Karpas-422 (cell line): Measurements from ENCODE around the gene SERPINA7. TPM values are rescaled to one million over a fixed set of nuclear protein-coding genes. Genes with fewer than 3 reads are reported as not detected.
A peak's percentile ranks its signal among the peaks of the same experiment; 100 is the strongest.

ENCODE experiments used
- DNase-seq: peaks from one replicate; pipeline ENCODE4 v3.0.0-alpha.2; 2015
- H2AFZ ChIP-seq: fragments of 200-600 bp; sonication (generic); 2 replicates; pipeline ENCODE4 v1.6.1; 2014; ENCODE audit warnings: antibody characterized with exemption, low read length, mixed read lengths
- H3K27ac ChIP-seq: fragments of 200-600 bp; sonication (generic); 2 replicates; pipeline ENCODE4 v1.5.1; 2014; ENCODE audit warnings: mild to moderate bottlenecking, low read length, moderate library complexity
- H3K27me3 ChIP-seq: fragments of 200-600 bp; sonication (generic); 2 replicates; pipeline ENCODE4 v1.6.1; 2014; ENCODE audit warnings: low read length, mixed read lengths
- H3K36me3 ChIP-seq: fragments of 200-600 bp; sonication (generic); 2 replicates; pipeline ENCODE4 v1.6.1; 2014; ENCODE audit warnings: low read length, mixed read lengths; ENCODE audit not compliant: insufficient read depth
- H3K4me1 ChIP-seq: fragments of 200-600 bp; sonication (generic); 2 replicates; pipeline ENCODE4 v1.6.1; 2014; ENCODE audit warnings: mild to moderate bottlenecking, low read length, mixed read lengths
- H3K4me2 ChIP-seq: fragments of 200-600 bp; sonication (generic); 2 replicates; pipeline ENCODE4 v1.6.1; 2014; ENCODE audit warnings: low read length, low read depth, mild to moderate bottlenecking; ENCODE audit not compliant: poor library complexity, severe bottlenecking
- H3K4me3 ChIP-seq: fragments of 200-600 bp; sonication (generic); 2 replicates; pipeline ENCODE4 v1.5.1; 2014; ENCODE audit warnings: mild to moderate bottlenecking, antibody characterized with exemption, low read length, mixed read lengths
- H3K79me2 ChIP-seq: fragments of 200-600 bp; sonication (generic); 2 replicates; pipeline ENCODE4 v1.6.1; 2014; ENCODE audit warnings: mild to moderate bottlenecking, low read length, mixed read lengths
- H3K9ac ChIP-seq: fragments of 200-600 bp; sonication (generic); 2 replicates; pipeline ENCODE4 v1.6.0; 2014; ENCODE audit warnings: low read length
- H3K9me2 ChIP-seq: fragments of 200-600 bp; sonication (generic), shearing (Covaris generic); replicated peaks from 2 replicates; pipeline ENCODE4 v1.6.0; 2014; ENCODE audit warnings: mild to moderate bottlenecking, low read length, moderate library complexity; ENCODE audit not compliant: insufficient read depth
- H3K9me3 ChIP-seq: fragments of 300-700, 200-600 bp; sonication (generic); 2 replicates; pipeline ENCODE4 v1.6.1; 2014; ENCODE audit warnings: low read length, mixed read lengths
- H4K20me1 ChIP-seq: fragments of 200-600 bp; sonication (generic); 2 replicates; pipeline ENCODE4 v1.6.1; 2014; ENCODE audit warnings: mild to moderate bottlenecking, antibody characterized with exemption, low read length, low read depth; ENCODE audit not compliant: insufficient read depth
- total RNA-seq: library from RNA; depleted of rRNA; stranded (reverse); fragments of >200 nt; shearing (Covaris generic); gene quantifications from 2 replicates; pipeline ENCODE4 v1.2.3, GENCODE V29; 2014; ENCODE audit warnings: low replicate concordance; rRNA removed

Gene SERPINA7
- not detected in 2 replicates for total RNA-seq

GRCh38 chrX:106038625-106039024, at the start of gene SERPINA7:
SERPINA7 (minus strand) TSS chrX:106038727; CDS start chrX:106037058, 1,669 bp downstream.
- H3K9me3 ChIP-seq: no peaks in the 10 kb centered on the region
- no peaks in the 10 kb centered on the region for H3K79me2 ChIP-seq
- H3K36me3 ChIP-seq: no peaks in the 10 kb centered on the region
- no peaks in the 10 kb centered on the region for H3K4me1 ChIP-seq
- H2AFZ ChIP-seq: no peak within 1 kb of the TSS
- no peak within 1 kb of the TSS for H3K9ac ChIP-seq
- H3K27me3 ChIP-seq: no peaks in the 10 kb centered on the region
- DNase-seq: no peak
- no peak within 1 kb of the TSS for H3K4me2 ChIP-seq
- H3K9me2 ChIP-seq: no peaks in the 10 kb centered on the region
- H3K4me3 ChIP-seq: no peak within 1 kb of the TSS
- H3K27ac ChIP-seq: no peak within 1 kb of the TSS
- H4K20me1 ChIP-seq: no peaks in the 10 kb centered on the region

DNA sequence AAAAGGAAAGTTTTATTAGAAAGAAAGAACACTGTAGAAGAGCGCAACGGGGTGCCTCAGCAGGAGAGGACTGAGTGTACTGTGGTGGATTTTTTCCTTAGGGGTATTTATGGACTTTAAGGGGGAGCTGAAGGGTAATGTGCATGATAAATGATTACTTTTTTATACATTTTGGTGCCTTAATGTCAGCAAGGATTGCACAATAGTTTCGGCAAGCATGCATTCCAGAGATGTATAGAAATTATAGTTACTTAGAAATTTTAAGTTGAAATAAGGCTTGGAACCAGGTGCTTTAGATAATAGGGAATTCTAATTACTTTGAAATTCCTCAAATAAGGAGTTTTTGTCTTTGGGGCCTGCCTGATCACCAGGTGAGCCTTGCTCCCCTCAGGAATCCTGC, 30.5 kb upstream of the SERPINA7 start:
- Histone ChIP-seq H3K79me2 (no peaks in the 10 kb centered on the region), H3K9me2 (no peaks in the 10 kb centered on the region), H3K9ac (no peak overlapping the region), H3K36me3 (no peaks in the 10 kb centered on the region), H3K4me3 (no peak overlapping the region), H2AFZ (no peak overlapping the region), H4K20me1 (no peaks in the 10 kb centered on the region), H3K27ac (no peak overlapping the region), H3K4me1 (no peaks in the 10 kb centered on the region), H3K27me3 (no peaks in the 10 kb centered on the region), H3K9me3 (no peaks in the 10 kb centered on the region), H3K4me2 (no peak overlapping the region)
- no peak for DNase-seq

DNA sequence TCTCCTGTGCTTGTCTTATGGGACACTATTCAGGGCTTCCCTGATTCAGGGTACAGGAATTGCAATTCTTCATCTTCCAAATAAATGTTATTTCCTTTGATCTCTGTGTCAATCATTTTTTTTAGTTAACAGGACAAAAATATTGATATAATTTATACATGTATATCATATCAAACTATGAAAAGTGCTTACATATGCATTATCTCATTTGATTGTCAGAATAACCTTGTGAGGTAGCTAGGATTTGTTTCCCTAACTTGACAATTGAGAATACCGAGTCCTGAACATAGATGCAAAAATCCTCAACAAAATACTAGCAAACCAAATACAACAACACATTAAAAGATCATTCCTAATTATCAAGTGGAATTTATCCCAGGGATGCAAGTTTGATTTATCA, 11.5 kb upstream of the SERPINA7 start:
- DNase-seq: no peak

GRCh38 chrX:106042296-106042695, 3.8 kb upstream of the SERPINA7 start:
- H3K27ac ChIP-seq: no peak overlapping the region
- H3K27me3 ChIP-seq: no peaks in the 10 kb centered on the region
- no peaks in the 10 kb centered on the region for H3K36me3 ChIP-seq
- no peak for DNase-seq
- H3K79me2 ChIP-seq: no peaks in the 10 kb centered on the region
- H3K9me2 ChIP-seq: no peaks in the 10 kb centered on the region
- no peak overlapping the region for H2AFZ ChIP-seq
- no peaks in the 10 kb centered on the region for H4K20me1 ChIP-seq
- no peak overlapping the region for H3K9ac ChIP-seq
- no peak overlapping the region for H3K4me3 ChIP-seq
- H3K9me3 ChIP-seq: no peaks in the 10 kb centered on the region
- no peaks in the 10 kb centered on the region for H3K4me1 ChIP-seq
- no peak overlapping the region for H3K4me2 ChIP-seq

More for the DNA sequence above, 11.5 kb upstream of the SERPINA7 start:
- Histone ChIP-seq H3K79me2 (no peaks in the 10 kb centered on the region), H3K9ac (no peak overlapping the region), H3K27ac (no peak overlapping the region), H3K4me2 (no peak overlapping the region), H3K4me1 (no peaks in the 10 kb centered on the region), H3K4me3 (no peak overlapping the region), H3K27me3 (no peaks in the 10 kb centered on the region), H3K9me2 (0 out of 2 replicates have a peak, but pooled peaks cover 4% of the 10 kb centered on the region), H3K9me3 (no peaks in the 10 kb centered on the region), H2AFZ (no peak overlapping the region), H4K20me1 (no peaks in the 10 kb centered on the region), H3K36me3 (no peaks in the 10 kb centered on the region)

- H4K20me1 ChIP-seq: no peaks in the 10 kb centered on the region
- H2AFZ ChIP-seq: no peak overlapping the region
- no peaks in the 10 kb centered on the region for H3K4me1 ChIP-seq
- no peaks in the 10 kb centered on the region for H3K27me3 ChIP-seq
- H3K9me2 ChIP-seq: no peaks in the 10 kb centered on the region
- H3K9me3 ChIP-seq: no peaks in the 10 kb centered on the region
- no peak overlapping the region for H3K27ac ChIP-seq
- no peaks in the 10 kb centered on the region for H3K79me2 ChIP-seq
- H3K36me3 ChIP-seq: no peaks in the 10 kb centered on the region
- H3K4me2 ChIP-seq: no peak overlapping the region
- H3K4me3 ChIP-seq: no peak overlapping the region
- no peak for DNase-seq
- no peak overlapping the region for H3K9ac ChIP-seq
Measured at GRCh38 chrX:106040861-106041260, 2.3 kb upstream of the SERPINA7 start.

GRCh38 chrX:106039920-106040319, 1.4 kb upstream of the SERPINA7 start:
- Histone ChIP-seq H4K20me1 (no peaks in the 10 kb centered on the region), H3K27me3 (no peaks in the 10 kb centered on the region), H3K27ac (no peak overlapping the region), H2AFZ (no peak overlapping the region), H3K4me1 (no peaks in the 10 kb centered on the region), H3K36me3 (no peaks in the 10 kb centered on the region), H3K9ac (no peak overlapping the region), H3K9me3 (no peaks in the 10 kb centered on the region), H3K79me2 (no peaks in the 10 kb centered on the region), H3K4me3 (no peak overlapping the region), H3K4me2 (no peak overlapping the region), H3K9me2 (no peaks in the 10 kb centered on the region)
- DNase-seq: peak; percentile 47

- no peak for DNase-seq
- Histone ChIP-seq H3K9ac (no peak overlapping the region), H3K36me3 (no peaks in the 10 kb centered on the region), H3K27me3 (no peaks in the 10 kb centered on the region), H2AFZ (no peak overlapping the region), H3K9me2 (no peaks in the 10 kb centered on the region), H3K4me1 (no peaks in the 10 kb centered on the region), H3K4me3 (no peak overlapping the region), H4K20me1 (no peaks in the 10 kb centered on the region), H3K4me2 (no peak overlapping the region), H3K27ac (no peak overlapping the region), H3K79me2 (no peaks in the 10 kb centered on the region), H3K9me3 (no peaks in the 10 kb centered on the region)
Measured at GRCh38 chrX:106037835-106038473, 573 bp downstream of the SERPINA7 start.

- H3K36me3 ChIP-seq: no peaks in the 10 kb centered on the region
- H3K4me2 ChIP-seq: no peak overlapping the region
- H3K9me2 ChIP-seq: no peaks in the 10 kb centered on the region
- no peak overlapping the region for H2AFZ ChIP-seq
- no peak for DNase-seq
- no peaks in the 10 kb centered on the region for H3K79me2 ChIP-seq
- no peaks in the 10 kb centered on the region for H3K27me3 ChIP-seq
- no peaks in the 10 kb centered on the region for H3K4me1 ChIP-seq
- H3K27ac ChIP-seq: no peak overlapping the region
- no peak overlapping the region for H3K9ac ChIP-seq
- no peaks in the 10 kb centered on the region for H4K20me1 ChIP-seq
- H3K9me3 ChIP-seq: no peaks in the 10 kb centered on the region
- no peak overlapping the region for H3K4me3 ChIP-seq
Measured at GRCh38 chrX:106036716-106037115, 1.8 kb downstream of the SERPINA7 start.
